GM19043 (cell line): ENCODE data around the gene EFHC2.

ENCODE experiments used
- ATAC-seq: cut with Tn5 transposase; IDR thresholded peaks from one replicate; pipeline ENCODE4 v1.9.1; 2021; ENCODE audit warnings: low read depth; ENCODE audit not compliant: unreplicated experiment

The EFHC2 gene

DNA sequence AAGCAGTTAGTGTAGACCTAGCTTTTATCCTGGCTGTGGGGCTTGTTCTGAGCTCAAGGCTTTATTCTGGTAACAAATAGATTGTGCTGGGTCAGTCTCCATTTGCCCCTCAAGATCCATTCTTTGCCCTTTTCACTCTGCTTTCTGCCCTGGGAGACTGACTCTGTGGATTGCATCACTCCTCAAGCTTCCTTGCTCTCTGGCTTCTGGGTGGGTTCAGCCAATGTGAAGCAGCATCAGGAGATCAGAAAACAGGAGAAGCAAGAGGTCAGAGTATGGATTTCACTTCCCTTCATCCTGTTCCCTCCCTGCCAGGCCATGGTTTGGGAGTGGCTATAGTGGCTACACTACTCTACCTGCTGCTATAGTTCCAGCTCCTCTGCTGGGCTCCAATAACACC lies 186.2 kb downstream of the EFHC2 start:
- ATAC-seq, result no peak

DNA sequence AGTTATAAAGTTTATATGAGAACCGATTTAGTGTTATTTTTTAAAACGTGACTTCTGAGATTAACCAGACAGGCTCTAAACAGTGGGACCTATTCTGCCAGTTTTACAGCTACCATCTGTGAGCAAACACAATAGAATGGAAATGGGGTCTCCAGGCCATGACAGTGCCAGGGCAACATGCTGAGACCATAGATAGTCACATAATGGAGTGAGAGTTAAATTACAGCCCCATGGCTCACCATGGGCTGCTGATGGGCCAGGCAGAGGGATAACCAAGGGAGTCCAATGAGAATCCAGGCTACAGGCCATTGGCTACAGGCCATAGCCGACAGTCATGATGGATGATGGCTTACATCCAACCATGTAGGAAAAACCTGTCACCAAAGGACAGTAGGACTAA lies 186.7 kb downstream of the EFHC2 start:
- ATAC-seq, result no peak

DNA sequence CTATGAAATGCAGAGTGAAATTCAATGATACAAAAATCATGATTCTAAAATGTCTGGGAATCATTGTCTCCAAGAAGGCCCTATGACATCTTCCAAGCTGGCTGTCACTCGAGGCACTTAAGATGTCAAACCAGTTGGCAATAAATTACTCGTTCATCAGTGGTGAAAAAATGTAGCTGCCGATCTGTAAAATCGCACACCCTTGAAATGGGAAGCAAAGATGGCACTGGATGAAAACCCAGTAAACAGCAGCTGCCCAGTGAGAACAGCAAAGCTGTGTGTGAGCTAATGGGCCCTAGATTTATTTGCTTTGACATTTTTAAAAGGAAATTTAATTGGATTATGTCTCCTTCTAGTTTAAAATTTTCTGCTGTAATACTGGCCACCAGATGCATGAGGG lies 188.3 kb downstream of the EFHC2 start:
- ATAC-seq, result no peak

DNA sequence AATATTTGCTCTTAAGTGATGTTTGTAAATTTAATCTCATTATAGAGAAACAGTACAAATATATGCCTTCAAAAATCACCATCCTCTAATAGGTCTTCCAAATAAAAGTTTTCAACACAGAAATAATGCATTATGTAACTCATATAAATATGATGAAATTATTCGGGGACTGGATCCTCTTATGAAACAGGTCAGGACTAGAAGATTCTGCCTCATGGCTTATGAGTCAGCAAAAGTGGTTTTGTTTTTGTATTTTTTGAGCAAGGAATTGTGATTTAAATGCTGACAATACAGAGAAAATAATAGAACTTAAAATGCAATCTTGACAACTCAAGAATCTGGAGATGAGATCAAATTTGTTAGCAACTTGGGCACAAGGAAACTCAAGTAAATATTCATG lies 190.6 kb downstream of the EFHC2 start:
- ATAC-seq, result no peak

DNA sequence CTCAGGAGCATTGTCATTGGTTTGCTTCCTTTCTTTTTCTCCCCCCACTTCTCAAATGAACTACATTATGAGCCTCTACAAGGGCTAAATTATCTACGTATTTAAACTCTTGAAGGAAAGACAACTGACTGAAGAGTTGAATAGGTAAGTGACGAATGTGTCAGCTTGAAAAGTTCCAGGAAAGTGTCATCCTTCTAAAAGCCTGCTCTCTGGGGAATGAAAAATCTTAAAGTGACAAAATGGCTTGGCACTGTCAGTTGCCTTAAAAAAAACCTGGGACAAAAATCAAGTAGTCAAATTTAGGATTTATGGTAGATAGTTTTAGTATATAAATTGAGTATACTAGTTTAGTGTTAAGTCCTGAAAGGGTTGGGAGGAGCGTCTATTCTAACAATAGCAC lies 196.3 kb downstream of the EFHC2 start:
- ATAC-seq, result no peak

DNA sequence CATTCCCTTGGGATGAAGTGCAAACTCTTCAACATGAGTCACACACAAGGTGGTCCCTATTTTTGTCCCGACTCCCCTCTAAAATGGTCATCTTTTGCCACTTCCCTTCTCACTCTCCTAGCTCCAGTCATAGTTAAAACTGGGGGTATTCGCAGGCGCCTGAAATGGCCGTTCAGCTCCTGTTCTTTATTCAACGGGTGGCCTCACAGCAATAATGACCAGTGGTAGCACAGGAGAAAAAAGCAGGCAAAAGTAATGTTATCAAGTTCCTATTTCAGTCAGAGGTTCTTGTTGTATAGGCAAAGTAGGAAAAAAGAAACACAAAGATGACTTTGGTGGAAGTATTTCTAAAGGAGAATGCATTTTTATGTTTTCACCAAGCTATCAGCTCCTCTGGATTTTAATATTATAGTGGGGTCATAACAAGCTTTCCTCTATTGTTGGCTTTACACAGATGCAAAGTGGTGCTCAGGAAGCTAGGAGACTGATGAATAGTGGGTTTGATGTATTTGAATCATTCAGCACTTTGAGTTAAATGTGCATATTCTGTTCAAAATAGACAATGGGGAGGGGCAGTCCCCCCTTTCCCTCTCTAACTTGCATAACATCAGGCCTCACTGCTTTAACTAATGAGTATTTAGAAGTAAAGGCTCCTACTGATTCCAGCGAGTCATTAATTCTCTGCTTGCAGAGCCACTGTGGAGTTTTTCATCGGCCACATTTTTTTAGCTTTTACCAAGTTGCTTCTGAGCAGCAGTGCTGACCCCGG lies 199.1 kb downstream of the EFHC2 start:
- ATAC-seq, result no peak

DNA sequence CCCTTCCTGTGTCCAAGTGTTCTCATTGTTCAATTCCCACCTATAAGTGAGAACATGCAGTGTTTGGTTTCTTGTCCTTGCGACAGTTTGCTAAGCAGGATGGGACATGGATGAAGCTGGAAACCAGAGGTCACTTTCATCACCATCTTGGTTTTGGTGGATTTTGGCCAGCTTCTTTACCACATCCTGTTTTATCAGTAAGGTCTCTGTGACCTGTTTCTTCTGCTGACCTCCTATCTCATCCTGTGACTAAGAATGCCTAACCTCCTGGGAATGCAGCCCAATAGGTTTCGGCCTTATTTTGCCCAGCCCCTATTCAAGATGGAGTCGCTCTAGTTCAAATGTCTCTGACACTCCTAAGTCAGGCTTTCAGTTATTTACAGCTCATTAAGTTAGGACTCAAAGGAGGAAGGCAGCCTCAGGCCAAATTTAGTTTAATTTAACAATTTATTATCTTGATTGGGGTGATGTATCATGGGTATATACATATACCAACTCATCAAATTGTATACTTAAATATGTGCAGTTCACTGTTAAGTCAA lies 200.3 kb downstream of the EFHC2 start:
- ATAC-seq, result no peak

DNA sequence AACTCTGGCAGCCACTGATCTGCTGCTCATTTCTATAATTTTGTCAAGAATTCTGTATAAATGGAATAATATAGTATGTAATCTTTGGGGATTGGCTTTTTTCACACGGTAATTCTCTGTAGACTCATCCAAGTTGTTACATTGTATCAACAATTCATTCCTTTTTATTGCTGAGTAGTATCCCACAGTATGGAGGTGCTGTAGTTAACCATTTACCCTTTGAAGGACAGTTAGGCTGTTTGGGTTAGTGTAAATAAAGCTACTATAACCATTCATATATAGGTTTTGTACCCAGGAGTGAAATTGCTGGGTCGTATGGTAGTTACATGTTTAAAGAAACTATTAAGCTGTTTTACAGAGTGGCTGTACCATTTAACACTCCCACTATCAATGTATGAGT lies 213.3 kb downstream of the EFHC2 start:
- ATAC-seq, result no peak

DNA sequence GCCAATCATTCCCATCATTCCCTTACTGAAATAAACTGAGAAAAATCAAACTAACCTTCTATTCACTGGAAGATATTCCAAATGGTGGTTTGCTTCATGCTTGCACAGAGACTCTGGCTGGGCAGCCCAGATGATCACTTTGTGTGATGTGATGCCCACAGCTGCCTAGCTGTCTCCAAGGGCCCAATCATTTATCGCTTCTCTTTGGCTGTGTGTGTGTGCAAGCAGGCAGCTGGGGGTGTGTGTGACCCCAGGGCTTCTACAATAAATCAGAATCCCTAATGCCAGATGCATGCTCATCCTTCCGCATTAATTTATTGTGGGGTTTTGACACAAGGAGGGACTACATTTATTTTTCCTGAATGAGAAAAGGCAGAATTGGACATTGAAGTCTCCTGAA lies 230.1 kb downstream of the EFHC2 start:
- ATAC-seq, result no peak

DNA sequence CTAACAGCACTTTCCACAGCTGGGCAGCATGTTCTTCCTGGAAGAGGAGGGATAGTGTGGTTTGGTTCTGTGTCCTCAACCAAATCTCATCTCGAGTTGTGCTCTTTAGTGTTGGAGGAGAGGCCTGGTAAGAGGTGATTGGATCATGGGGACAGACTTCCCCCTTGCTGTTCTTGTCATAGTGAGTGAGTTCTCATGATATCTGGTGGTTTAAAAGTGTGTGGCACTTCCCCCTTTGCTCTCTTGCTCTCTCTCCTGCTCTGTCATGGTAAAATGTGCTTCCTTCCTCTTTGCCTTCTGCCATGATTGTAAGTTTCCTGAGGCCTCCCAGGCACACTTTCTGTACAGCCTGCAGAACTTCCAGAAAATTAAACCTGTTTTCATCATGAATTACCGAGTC lies 236.6 kb downstream of the EFHC2 start:
- ATAC-seq, result no peak

DNA sequence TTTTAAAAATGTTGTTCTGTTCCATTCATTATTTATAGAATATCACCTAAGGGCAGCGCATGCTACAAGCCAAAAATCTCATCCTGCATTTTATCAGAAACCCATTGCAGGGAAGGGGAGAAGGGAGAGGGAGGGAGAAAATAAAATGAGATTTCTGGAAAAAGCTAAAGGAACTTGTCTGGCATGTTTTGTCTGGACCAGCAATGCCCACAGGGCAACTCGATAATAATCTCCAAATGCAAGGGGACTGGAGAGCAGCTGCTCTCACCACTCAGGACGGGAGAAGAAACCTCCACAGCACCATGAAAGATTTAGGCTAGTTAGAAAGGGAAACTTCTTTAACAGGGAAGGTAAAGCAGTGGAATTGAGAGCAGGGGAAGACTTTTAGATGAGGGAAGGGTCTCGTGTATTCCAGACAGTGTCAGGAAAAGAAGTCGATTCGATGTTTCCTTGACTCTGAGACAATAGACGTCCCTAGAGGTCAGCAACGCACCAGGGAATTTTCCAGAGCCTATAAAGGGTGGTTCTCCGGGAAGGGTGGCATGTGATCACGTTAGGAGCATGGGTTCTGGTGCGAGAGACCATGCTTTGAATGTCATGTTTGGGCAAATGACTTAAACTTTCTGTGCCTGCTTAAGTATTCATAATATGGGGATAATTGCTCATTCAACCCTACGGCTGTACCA lies 238.1 kb downstream of the EFHC2 start:
- no peak for ATAC-seq

DNA sequence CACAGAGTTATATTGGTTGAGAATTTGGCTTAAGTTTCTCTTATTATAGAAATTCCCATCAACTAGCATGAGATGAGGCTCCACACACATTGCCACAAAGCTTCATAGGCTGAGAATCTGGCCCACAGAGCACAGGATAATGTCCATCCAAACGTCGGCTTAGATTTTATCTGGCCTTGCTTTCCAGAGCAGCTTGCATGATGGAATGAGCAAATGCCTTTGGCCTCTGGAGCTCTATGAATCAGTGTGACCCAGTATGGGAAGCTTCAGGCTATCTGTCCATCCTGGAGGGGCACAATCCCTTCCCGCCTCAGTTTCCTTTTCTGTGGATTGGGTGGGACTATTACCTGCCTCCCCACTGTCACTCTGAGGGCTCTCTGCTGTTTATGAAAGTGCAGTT lies 238.8 kb downstream of the EFHC2 start:
- no peak for ATAC-seq

DNA sequence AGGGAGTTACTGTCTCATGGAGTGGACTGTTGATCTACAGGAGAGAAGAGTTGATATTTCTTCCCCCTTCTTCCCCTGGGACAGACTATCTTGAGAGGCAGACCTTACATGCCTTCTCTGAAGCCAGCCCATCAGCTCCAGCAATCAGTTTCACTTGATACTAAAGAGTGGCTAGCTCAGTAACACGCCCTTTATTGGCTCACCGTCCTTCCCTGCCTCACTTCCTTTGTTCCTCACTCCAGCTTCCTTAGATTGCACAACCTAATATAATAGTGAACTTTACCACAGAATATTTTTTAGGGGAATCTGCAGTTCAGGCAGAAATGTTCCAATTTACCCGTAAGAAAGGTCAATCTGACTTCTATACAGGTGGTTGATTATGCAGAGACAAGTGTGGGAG lies 242.2 kb downstream of the EFHC2 start:
- ATAC-seq, result no peak

DNA sequence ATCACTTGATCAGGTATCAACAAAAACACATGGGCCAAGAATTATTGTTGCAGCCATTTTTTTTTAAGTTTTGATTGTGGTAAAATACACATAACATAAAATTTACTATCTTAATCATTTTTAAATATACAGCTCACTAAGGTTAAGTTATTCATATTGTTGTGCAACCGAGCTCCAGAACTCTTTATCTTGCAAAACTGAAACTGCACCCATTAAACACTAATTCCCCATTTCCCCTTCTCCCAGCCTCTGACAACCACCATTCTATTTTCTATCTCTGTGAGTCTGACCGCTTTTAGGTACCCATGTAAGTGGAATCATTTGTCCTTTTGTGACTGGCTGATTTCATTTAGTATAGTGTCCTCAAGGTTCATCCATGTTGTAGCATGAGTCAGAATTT lies 244.1 kb downstream of the EFHC2 start:
- ATAC-seq, result no peak
